Right lung (tissue), 5 donors: ENCODE results near the gene TAS2R41. TPM values are rescaled to one million over a fixed set of nuclear protein-coding genes. Genes with fewer than 3 reads are reported as not detected.
A peak's percentile ranks its signal among the peaks of the same experiment; 100 is the strongest.

Experiments used
- DNase-seq, 2 donors: peaks; one replicate each; pipeline ENCODE4 v3.0.0-alpha.2; 2013
- polyA plus RNA-seq, 5 donors: library from polyadenylated mRNA; unstranded; fragments of 120-200 nt; gene quantifications; one replicate each; pipeline versions ENCODE4 v1.2.1 to v1.2.3, GENCODE V29; 2013; ENCODE audit warnings: inconsistent platforms in 1 of 5, low replicate concordance in 1 of 5; ENCODE audit not compliant: insufficient read length in 5 of 5, insufficient read depth in 1 of 5

TAS2R41 gene
- polyA plus RNA-seq, 5 donors: not detected

- no peak for DNase-seq
Observed at GRCh38 chr7:143492799-143493739, 15.4 kb downstream of the TAS2R41 start.

- DNase-seq: no peak
Observed at GRCh38 chr7:143493751-143494150, 16.1 kb downstream of the TAS2R41 start.

GRCh38 chr7:143494622-143495021 lies 16.9 kb downstream of the TAS2R41 start:
- no peak for DNase-seq

GRCh38 chr7:143495851-143496250 lies 18.2 kb downstream of the TAS2R41 start:
- DNase-seq: no peak

DNA sequence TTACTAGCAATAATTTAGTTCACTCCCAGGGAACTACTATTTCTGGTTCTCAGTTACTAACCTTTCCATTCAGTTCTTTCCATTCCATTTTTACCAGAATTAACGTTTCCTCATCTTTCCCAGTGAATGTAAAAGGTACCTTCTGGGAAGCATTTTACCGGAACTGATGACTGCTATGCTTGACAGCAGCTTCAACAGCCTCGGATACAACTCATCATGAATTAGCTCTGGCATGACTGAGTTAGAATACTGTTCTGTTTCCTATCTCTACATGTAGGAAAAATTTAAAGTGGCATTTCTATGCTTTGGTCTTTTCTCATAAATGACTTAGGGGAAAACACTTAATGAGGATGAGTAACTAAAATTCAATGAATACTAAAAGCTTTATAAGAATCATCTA lies 18.6 kb downstream of the TAS2R41 start:
- DNase-seq: no peak

DNA sequence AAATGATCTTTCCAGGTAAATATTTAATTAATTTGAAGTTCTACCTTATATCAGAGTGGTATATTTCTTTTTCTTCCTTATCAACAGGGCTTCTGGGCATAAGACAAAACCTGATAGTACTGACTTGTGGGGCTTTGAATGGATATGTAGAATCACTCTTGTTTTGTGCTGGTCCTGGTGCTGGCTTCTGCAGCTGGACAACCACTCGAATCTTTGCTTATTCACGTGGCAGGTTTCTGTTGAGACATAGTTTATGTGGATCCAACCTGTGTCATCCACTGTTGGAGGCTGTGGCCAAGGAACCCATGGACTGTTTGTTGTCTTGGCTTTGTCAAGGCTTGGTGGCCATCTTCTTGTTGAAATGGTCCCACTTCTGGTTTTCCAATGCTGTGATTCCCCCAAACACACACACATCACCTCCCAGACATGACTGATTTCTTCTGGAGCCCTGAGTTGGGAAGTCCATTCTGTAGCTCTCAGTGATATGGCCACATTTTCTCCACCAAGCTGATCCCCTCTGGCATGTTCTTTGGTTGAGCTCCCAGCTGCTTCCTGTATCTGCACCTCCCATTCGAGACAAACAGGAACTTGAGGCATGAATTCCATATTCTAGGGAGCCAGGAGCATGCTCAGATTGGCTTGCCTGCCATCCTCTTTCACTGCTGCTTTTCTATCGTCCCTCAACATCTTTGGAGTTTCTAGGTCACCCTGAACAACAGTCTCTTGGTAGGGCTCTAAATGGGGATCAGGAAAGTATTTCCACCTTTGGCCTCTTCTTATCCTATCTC lies 19.5 kb downstream of the TAS2R41 start:
- DNase-seq: no peak

DNA sequence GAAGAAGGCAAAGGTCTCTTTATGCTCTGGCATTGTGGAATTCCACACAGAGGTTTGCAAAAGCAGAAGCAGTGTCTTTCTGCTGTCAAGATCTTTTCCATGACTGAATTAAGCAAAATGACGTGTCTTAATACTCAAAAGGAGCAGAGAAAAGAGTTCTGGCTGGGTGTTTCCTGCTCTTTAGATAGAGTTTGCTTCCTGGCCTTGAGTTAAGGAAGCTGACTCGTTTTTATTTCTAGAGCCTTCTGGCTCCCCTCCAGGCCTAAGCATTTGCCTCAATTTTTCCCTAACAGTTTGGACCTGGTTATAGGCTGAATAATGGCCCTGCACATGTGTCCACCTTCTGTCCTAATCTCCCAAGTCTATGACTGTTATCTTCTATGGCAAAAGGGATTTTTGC lies 21.6 kb downstream of the TAS2R41 start:
- peak; percentile 31 to 41 for DNase-seq

GRCh38 chr7:143499743-143500348 lies 22.2 kb downstream of the TAS2R41 start:
- no peak for DNase-seq

GRCh38 chr7:143503261-143503660 lies 25.6 kb downstream of the TAS2R41 start:
- DNase-seq: no peak

DNA sequence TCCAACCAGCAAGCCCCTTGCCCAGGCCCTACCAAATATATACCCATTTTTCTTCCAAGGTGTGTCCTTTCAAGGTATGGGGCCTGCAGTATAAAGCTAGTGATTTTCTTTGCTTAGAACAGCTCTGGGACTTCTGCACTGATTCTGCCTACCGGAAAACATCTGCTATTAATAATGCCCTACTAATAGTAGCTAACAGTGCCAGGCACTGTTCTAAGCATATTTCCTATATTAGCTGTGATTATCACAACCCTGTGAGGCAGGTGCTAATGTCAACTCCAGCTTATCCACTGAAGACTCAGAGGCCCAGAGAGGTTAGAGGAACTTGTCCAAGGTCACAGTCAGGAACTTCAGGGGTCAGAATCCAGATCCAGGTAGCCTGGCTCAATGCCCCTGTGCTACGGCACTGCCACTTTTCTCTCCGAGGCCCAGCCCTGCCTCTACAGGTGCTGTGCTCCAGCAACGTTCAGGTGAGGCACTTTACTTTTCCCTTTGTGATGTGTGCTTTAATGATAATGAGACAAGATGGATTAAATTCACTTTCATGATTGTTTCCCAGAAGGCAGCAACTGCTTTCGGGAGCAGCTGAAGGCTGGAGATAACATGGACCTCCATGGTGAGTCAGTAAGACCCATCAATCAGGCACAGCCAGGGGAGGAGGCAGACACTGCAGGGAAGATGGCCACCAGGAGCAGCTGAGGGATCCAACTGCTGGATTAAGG lies 26.7 kb downstream of the TAS2R41 start:
- no peak for DNase-seq

- DNase-seq: no peak
Observed at GRCh38 chr7:143504937-143505297, 27.2 kb downstream of the TAS2R41 start.

- no peak for DNase-seq
Observed at GRCh38 chr7:143505838-143506237, 28.2 kb downstream of the TAS2R41 start.

DNA sequence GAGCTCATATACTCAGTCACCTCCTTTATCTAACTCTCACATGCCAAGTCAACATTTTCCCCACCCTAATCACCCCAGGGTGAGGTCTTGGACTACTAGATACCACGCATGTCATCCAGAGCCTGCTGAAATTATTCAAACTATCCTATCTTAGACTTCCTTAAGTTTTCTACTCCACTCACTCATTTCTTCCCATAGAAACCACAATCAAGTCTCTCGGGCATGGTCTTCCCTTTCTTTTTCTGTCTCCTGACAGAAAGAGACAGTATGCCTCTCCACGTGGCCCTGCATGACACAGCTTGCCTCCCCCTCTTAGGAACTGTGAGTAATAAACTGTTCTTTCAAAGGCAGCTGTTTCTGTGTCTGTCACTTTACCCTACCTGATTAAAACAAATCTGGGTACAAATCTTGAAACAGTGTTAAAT lies 29.4 kb downstream of the TAS2R41 start:
- DNase-seq: no peak

GRCh38 chr7:143507534-143508055 lies 29.9 kb downstream of the TAS2R41 start:
- DNase-seq: no peak

GRCh38 chr7:143510854-143511592 lies 33.4 kb downstream of the TAS2R41 start:
- DNase-seq: no peak

GRCh38 chr7:143511593-143512047 lies 33.9 kb downstream of the TAS2R41 start:
- no peak for DNase-seq

GRCh38 chr7:143512488-143513340 lies 35.0 kb downstream of the TAS2R41 start:
- no peak for DNase-seq

- no peak for DNase-seq
Observed at GRCh38 chr7:143514487-143514886, 36.8 kb downstream of the TAS2R41 start.

- no peak for DNase-seq
Observed at GRCh38 chr7:143514995-143515735, 37.5 kb downstream of the TAS2R41 start.
